Naive thymus-derived CD4-positive, alpha-beta T cell (primary cell): Measurements from ENCODE around the gene ABL2. TPM values are rescaled to one million over a fixed set of nuclear protein-coding genes. Genes with fewer than 3 reads are reported as not detected.

Source experiments
- ATAC-seq: fragments of 150-1000 bp; cut with Tn5 transposase; 2 replicates; pipeline ENCODE4 v1.10.0; 2021; ENCODE audit warnings: mild to moderate bottlenecking, moderate library complexity
- CTCF ChIA-PET: fragments of 350-600 bp; sonication (Branson Sonifier 250); formaldehyde crosslinking; loops from one replicate; lab custom pipeline; 2021; ENCODE audit warnings: antibody characterized with exemption; lab: Charles Lee
- POLR2A ChIA-PET: fragments of 350-600 bp; sonication (Branson Sonifier 250); formaldehyde crosslinking; loops from one replicate; lab custom pipeline; 2021; ENCODE audit warnings: antibody characterized with exemption, inconsistent platforms; lab: Charles Lee
- DNase-seq, 9 donors: peaks; one replicate each; pipeline versions ENCODE4 v3.0.0 to v3.0.0-alpha.2; 2020 to 2022; ENCODE audit warnings: mixed read lengths in 1 of 9
- H3K27ac ChIP-seq: one replicate; pipeline ENCODE4 v1.7.0; 2013; ENCODE audit warnings: mild to moderate bottlenecking, low read depth, low read length, moderate library complexity
- H3K27me3 ChIP-seq, 2 donors: one replicate each; pipeline ENCODE4 v1.7.0; 2013; ENCODE audit warnings: low read length in 2 of 2, mild to moderate bottlenecking in 2 of 2, moderate library complexity in 2 of 2; ENCODE audit not compliant: control insufficient read depth in 2 of 2, insufficient read depth in 2 of 2
- H3K36me3 ChIP-seq, 3 experiments: 1 replicate in 2 of 3; 2 replicates in 1 of 3; pipeline ENCODE4 v1.7.0; 2013; ENCODE audit warnings: low read length in 3 of 3, mild to moderate bottlenecking in 3 of 3, moderate library complexity in 1 of 3; ENCODE audit not compliant: insufficient read depth in 3 of 3, control insufficient read depth in 2 of 3
- H3K4me1 ChIP-seq, 2 donors: one replicate each; pipeline ENCODE4 v1.7.0; 2013; ENCODE audit warnings: low read length in 2 of 2, mild to moderate bottlenecking in 2 of 2, moderate library complexity in 1 of 2; ENCODE audit not compliant: control insufficient read depth in 2 of 2, insufficient read depth in 2 of 2
- H3K4me3 ChIP-seq: 2 replicates; pipeline ENCODE4 v1.7.0; 2013; ENCODE audit warnings: mild to moderate bottlenecking, low read length
- H3K9me3 ChIP-seq, 3 experiments: 1 replicate in 2 of 3; 2 replicates in 1 of 3; pipeline ENCODE4 v1.7.0; 2013; ENCODE audit warnings: low read length in 3 of 3; ENCODE audit not compliant: control insufficient read depth in 2 of 3
- H3K27ac Mint-ChIP-seq, 9 donors: one replicate each; pipeline ENCODE4 v1.8.0; 2020 to 2022; ENCODE audit warnings: mixed read lengths in 9 of 9, mild to moderate bottlenecking in 8 of 9, moderate library complexity in 5 of 9, inconsistent platforms in 2 of 9
- H3K27me3 Mint-ChIP-seq, 5 donors: one replicate each; pipeline ENCODE4 v1.8.0; 2021 to 2022; ENCODE audit warnings: mixed read lengths in 5 of 5, mild to moderate bottlenecking in 1 of 5
- H3K36me3 Mint-ChIP-seq, 5 donors: one replicate each; pipeline ENCODE4 v1.8.0; 2020 to 2022; ENCODE audit warnings: mixed read lengths in 5 of 5, mild to moderate bottlenecking in 3 of 5, inconsistent platforms in 1 of 5
- H3K4me1 Mint-ChIP-seq, 7 donors: one replicate each; pipeline ENCODE4 v1.8.0; 2020 to 2022; ENCODE audit warnings: mixed read lengths in 7 of 7, mild to moderate bottlenecking in 3 of 7, inconsistent platforms in 1 of 7
- H3K4me3 Mint-ChIP-seq, 10 donors: one replicate each; pipeline ENCODE4 v1.8.0; 2020 to 2022; ENCODE audit warnings: mild to moderate bottlenecking in 10 of 10, mixed read lengths in 10 of 10, moderate library complexity in 6 of 10, inconsistent platforms in 2 of 10
- H3K9me3 Mint-ChIP-seq, 11 donors: one replicate each; pipeline ENCODE4 v1.8.0; 2020 to 2022; ENCODE audit warnings: mixed read lengths in 11 of 11, mild to moderate bottlenecking in 4 of 11, inconsistent platforms in 1 of 11, moderate library complexity in 1 of 11
- intact Hi-C, 2 donors: fragments of 100-400 bp; cut with micrococcal nuclease; formaldehyde crosslinking; loops; one replicate each; pipeline ENCODE4 v1.15.1; 2023
- polyA plus RNA-seq, 2 donors: library from polyadenylated mRNA; unstranded; fragments of 300-500 nt; fragmentation: Illumina TruSeq; gene quantifications; one replicate each; pipeline ENCODE4 v1.2.3, GENCODE V29; 2021
- total RNA-seq, 6 experiments: library from RNA in 5 of 6; stranded (reverse) in 5 of 6; gene quantifications; 1 replicate in 5 of 6; 2 replicates in 1 of 6; pipeline ENCODE4 v1.2.3 and lab custom pipeline; 2021 to 2026

ABL2 gene
- total and polyA plus RNA-seq, 7 experiments from 2014 or later: 1.9 to 20.1 (median 17.1) TPM

DNA sequence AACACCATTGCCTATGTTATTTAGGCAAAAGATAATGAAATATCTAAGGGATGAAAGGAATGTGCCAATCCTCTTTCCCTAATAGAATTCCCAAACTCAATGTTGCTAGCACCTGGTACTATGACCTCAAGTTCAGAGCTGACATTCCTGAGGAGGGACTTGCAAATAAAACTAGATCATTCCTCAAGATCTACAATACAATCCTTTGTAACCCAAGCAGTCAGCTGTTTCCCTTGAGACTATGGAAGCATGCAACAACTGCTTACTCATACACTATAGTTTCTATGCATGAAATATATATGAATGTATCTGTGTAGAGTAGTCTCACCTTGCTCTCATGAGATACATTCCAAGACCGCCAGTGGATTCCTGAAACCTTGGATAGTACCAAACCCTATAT, 65.0 kb downstream of the ABL2 start:
- H3K4me1 ChIP-seq: no peaks in the 10 kb centered on the region
- no peak overlapping the region for H3K27ac ChIP-seq
- no peaks in the 10 kb centered on the region for H3K9me3 ChIP-seq
- Mint-ChIP-seq H3K36me3 (peaks cover 0 to 18% (median 11%) of the 10 kb centered on the region in 5 donors), H3K4me1 (peaks cover 0 to 22% (median 9%) of the 10 kb centered on the region in 7 donors), H3K4me3 (no peak overlapping the region), H3K9me3 (no peaks in the 10 kb centered on the region), H3K27ac (no peak overlapping the region), H3K27me3 (no peaks in the 10 kb centered on the region)
- POLR2A ChIA-PET: no interaction called here
- DNase-seq (no peak), ATAC-seq (no peak)
- no peaks in the 10 kb centered on the region for H3K27me3 ChIP-seq
- H3K36me3 ChIP-seq: no peaks in the 10 kb centered on the region
- H3K4me3 ChIP-seq: no peak overlapping the region
- intact Hi-C loops: no loop called here
- CTCF ChIA-PET: no interaction called here

DNA sequence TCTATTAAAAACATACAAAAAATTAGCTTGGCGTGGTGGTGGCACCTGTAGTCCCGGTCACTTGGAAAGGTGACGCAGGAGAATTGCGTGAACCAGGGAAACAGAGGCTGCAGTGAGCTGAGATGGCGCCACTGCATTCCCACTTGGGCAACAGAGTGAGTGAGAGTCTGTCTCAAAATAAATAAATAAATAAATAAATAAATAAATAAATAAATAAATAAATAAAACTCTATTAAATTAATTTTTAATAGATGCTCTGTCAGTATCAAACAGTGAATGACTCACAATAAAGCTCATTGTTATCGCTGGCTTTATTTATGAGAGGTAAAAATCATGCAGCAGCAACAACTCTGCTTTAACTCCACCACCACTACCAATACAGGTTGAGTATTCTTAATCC, 72.8 kb downstream of the ABL2 start:
- Histone ChIP-seq H3K36me3 (no peaks in the 10 kb centered on the region), H3K27ac (no peak overlapping the region), H3K9me3 (no peaks in the 10 kb centered on the region), H3K4me1 (no peaks in the 10 kb centered on the region), H3K4me3 (no peak overlapping the region), H3K27me3 (no peaks in the 10 kb centered on the region)
- H3K27me3 Mint-ChIP-seq: no peaks in the 10 kb centered on the region
- ChIA-PET POLR2A (no interaction called here), CTCF (no interaction called here)
- ATAC-seq: no peak
- H3K4me3 Mint-ChIP-seq: no peak overlapping the region
- H3K27ac Mint-ChIP-seq: no peak overlapping the region
- H3K36me3 Mint-ChIP-seq: peaks cover 0 to 13% (median 5%) of the 10 kb centered on the region in 5 donors
- peaks cover 7 to 31% (median 27%) of the 10 kb centered on the region in 7 donors for H3K4me1 Mint-ChIP-seq
- H3K9me3 Mint-ChIP-seq: no peaks in the 10 kb centered on the region
- no peak for DNase-seq
- intact Hi-C loops: no loop called here

DNA sequence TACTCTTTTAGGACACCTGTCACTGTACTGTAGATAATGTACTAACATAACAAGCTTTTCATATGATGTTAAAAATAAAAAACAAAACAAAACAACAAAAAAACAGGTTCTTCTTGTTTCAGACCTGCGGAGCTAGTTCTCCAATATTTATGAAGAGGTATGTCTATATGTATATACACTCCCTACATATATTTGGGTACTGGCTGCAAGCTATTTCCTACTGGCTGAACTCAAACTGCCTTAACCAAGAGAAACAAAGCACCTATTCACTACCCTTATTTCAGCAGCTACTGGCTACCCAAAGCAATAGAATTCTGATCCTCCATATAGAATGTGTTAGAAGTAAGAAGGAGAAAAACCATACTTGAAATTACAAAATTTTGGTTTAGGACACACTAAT, 73.5 kb downstream of the ABL2 start:
- ATAC-seq (no peak), DNase-seq (no peak)
- Histone ChIP-seq H3K4me1 (no peaks in the 10 kb centered on the region), H3K4me3 (no peak overlapping the region), H3K36me3 (no peaks in the 10 kb centered on the region), H3K27ac (no peak overlapping the region), H3K27me3 (no peaks in the 10 kb centered on the region), H3K9me3 (no peaks in the 10 kb centered on the region)
- ChIA-PET POLR2A (no interaction called here), CTCF (no interaction called here)
- peaks cover 0 to 14% (median 4%) of the 10 kb centered on the region in 5 donors for H3K36me3 Mint-ChIP-seq
- peaks cover 8 to 35% (median 28%) of the 10 kb centered on the region in 7 donors for H3K4me1 Mint-ChIP-seq
- H3K27ac Mint-ChIP-seq: no peak overlapping the region
- H3K27me3 Mint-ChIP-seq: no peaks in the 10 kb centered on the region
- H3K4me3 Mint-ChIP-seq: no peak overlapping the region
- intact Hi-C loops: no loop called here
- H3K9me3 Mint-ChIP-seq: no peaks in the 10 kb centered on the region

DNA sequence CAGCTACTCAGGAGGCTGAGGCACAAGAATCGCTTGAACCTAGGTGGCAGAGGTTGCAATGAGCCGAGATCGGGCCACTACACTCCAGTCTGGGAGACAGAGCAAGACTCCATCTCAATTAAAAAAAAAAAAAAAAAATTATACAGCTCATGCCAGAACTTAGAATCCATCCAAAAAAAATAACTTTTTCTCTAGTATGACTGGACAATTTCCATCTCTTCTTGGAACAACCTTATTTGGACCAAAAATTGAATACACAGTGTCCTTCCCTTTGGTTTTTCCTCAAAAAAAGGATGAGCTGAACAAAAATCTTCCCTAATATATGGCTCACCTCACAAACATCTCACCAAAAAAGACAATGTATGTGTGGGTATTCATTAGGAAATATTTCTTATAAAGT, 73.9 kb downstream of the ABL2 start:
- intact Hi-C loops: no loop called here
- no peak overlapping the region for H3K4me3 Mint-ChIP-seq
- H3K9me3 ChIP-seq: no peaks in the 10 kb centered on the region
- peaks cover 8 to 39% (median 28%) of the 10 kb centered on the region in 7 donors for H3K4me1 Mint-ChIP-seq
- no peaks in the 10 kb centered on the region for H3K4me1 ChIP-seq
- no peak overlapping the region for H3K27ac ChIP-seq
- no peaks in the 10 kb centered on the region for H3K27me3 Mint-ChIP-seq
- no peak overlapping the region for H3K4me3 ChIP-seq
- peaks cover 0 to 18% (median 6%) of the 10 kb centered on the region in 5 donors for H3K36me3 Mint-ChIP-seq
- POLR2A ChIA-PET: no interaction called here
- ATAC-seq: no peak
- H3K9me3 Mint-ChIP-seq: no peaks in the 10 kb centered on the region
- CTCF ChIA-PET: no interaction called here
- H3K27me3 ChIP-seq: no peaks in the 10 kb centered on the region
- no peak for DNase-seq
- no peak overlapping the region for H3K27ac Mint-ChIP-seq
- H3K36me3 ChIP-seq: no peaks in the 10 kb centered on the region

DNA sequence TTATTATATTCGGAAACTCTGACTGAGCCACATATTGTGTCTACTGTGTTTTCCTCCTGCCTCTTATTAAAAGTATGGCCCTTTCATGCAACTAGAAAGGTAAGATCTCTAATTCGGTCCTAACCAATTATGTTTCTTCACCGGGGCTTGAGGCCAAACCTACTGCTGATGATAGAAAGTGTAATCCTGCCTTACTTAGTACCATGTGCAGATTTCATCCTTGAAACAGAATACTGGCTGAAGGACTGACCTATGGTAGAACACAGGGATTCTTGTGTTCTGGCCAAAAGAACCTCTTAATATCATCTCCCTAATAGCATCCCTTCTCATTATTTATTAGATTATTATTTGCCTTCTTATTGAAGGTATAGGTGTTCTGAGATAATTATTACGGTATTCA, 75.0 kb downstream of the ABL2 start:
- no peak for ATAC-seq
- H3K4me3 ChIP-seq: no peak overlapping the region
- Mint-ChIP-seq H3K9me3 (peaks cover 0 to 4% (median 0%) of the 10 kb centered on the region in 11 donors), H3K4me1 (peaks cover 8 to 44% (median 28%) of the 10 kb centered on the region in 7 donors), H3K27ac (peak overlapping the region in 1 of 9 donors; percentile 7), H3K27me3 (no peaks in the 10 kb centered on the region), H3K36me3 (peaks cover 0 to 23% (median 11%) of the 10 kb centered on the region in 5 donors), H3K4me3 (no peak overlapping the region)
- no peak for DNase-seq
- ChIA-PET CTCF (no interaction called here), POLR2A (no interaction called here)
- no peaks in the 10 kb centered on the region for H3K9me3 ChIP-seq
- H3K36me3 ChIP-seq: no peaks in the 10 kb centered on the region
- no peak overlapping the region for H3K27ac ChIP-seq
- intact Hi-C loops: loop anchor here in 1 of 2 donors (5.0 kb wide), 1 partner anchor 33 kb away; no protein-coding TSS in a partner anchor
- H3K27me3 ChIP-seq: no peaks in the 10 kb centered on the region
- no peaks in the 10 kb centered on the region for H3K4me1 ChIP-seq

DNA sequence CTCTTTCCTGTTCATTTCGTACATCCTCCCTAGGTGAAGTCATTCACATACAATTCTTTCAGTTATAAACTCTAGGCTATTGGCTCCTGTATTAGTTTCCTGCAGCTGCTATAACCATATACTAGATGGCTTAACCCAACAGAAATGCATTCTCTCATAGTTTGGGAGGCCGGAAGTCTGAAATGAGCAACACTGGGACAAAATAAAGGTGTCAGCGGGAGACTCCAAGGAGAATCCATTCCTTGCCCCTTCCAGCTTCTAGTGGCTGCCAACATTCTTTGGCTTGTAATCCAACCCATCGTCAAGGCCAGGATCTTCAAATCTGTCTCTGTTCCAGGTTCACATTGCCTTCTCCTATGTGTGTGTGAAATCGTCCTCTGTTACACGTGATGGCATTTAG, 76.3 kb downstream of the ABL2 start:
- Histone ChIP-seq H3K36me3 (no peaks in the 10 kb centered on the region), H3K9me3 (no peaks in the 10 kb centered on the region), H3K4me1 (no peaks in the 10 kb centered on the region), H3K27me3 (no peaks in the 10 kb centered on the region), H3K4me3 (no peak overlapping the region), H3K27ac (no peak overlapping the region)
- POLR2A ChIA-PET: no interaction called here
- Mint-ChIP-seq H3K4me3 (no peak overlapping the region), H3K9me3 (peaks cover 0 to 4% (median 0%) of the 10 kb centered on the region in 11 donors), H3K27ac (peak overlapping the region in 5 of 9 donors; percentile 27 to 68 (median 49)), H3K36me3 (peaks cover 0 to 27% (median 16%) of the 10 kb centered on the region in 5 donors), H3K27me3 (no peaks in the 10 kb centered on the region), H3K4me1 (peaks cover 8 to 44% (median 28%) of the 10 kb centered on the region in 7 donors)
- intact Hi-C loops: loop anchor here in 1 of 2 donors (5.0 kb wide), 1 partner anchor 34 kb away; no protein-coding TSS in a partner anchor
- ATAC-seq (no peak), DNase-seq (no peak)
- CTCF ChIA-PET: interaction anchor here (0.9 kb wide), 1 partner anchor 657 kb away, joined by 3 read pairs; no protein-coding TSS in a partner anchor
